Upper lobe of left lung (tissue), 6 donors: ENCODE data around the gene NYNRIN. TPM values are rescaled to one million over a fixed set of nuclear protein-coding genes. Genes with fewer than 3 reads are reported as not detected.

ENCODE experiments used
- ATAC-seq, 2 donors: fragments of 200-7000 bp; cut with Tn5 transposase; one replicate each; pipeline ENCODE4 v1.9.1; 2022; ENCODE audit warnings: mild to moderate bottlenecking in 2 of 2, moderate library complexity in 2 of 2; ENCODE audit not compliant: low FRiP score in 2 of 2
- DNase-seq, 2 donors: peaks; one replicate each; pipeline ENCODE4 v3.0.0-alpha.2; 2019 to 2020
- H3K27ac ChIP-seq, 4 donors: fragments of 200-600 bp; sonication (generic); one replicate each; pipeline ENCODE4 v1.5.1; 2016 to 2019
- H3K27me3 ChIP-seq, 4 donors: fragments of 200-600 bp; sonication (generic); one replicate each; pipeline ENCODE4 v1.5.1; 2017 to 2019
- H3K36me3 ChIP-seq, 4 donors: fragments of 200-600 bp; sonication (generic); one replicate each; pipeline ENCODE4 v1.5.1; 2016 to 2019
- H3K4me1 ChIP-seq, 4 donors: fragments of 200-600 bp; sonication (generic); one replicate each; pipeline ENCODE4 v1.5.1; 2018 to 2019
- H3K4me3 ChIP-seq, 4 donors: fragments of 200-600 bp; sonication (generic); one replicate each; pipeline ENCODE4 v1.5.1; 2017 to 2019; ENCODE audit warnings: mild to moderate bottlenecking in 2 of 4, moderate library complexity in 1 of 4
- H3K9me3 ChIP-seq, 4 donors: fragments of 200-600 bp; sonication (generic); one replicate each; pipeline ENCODE4 v1.5.1; 2018 to 2019
- EP300 ChIP-seq, 4 donors: sonication (generic); formaldehyde crosslinking; IDR thresholded peaks; one replicate each; pipeline ENCODE4 v1.5.1; 2017; ENCODE audit warnings: antibody characterized with exemption in 4 of 4, control low read depth in 2 of 4
- POLR2A ChIP-seq, 4 donors: fragments of 450-650 bp; IDR thresholded peaks; one replicate each; pipeline ENCODE4 v1.5.1; 2016 to 2017; ENCODE audit warnings: antibody characterized with exemption in 4 of 4, mild to moderate bottlenecking in 2 of 4
- POLR2AphosphoS5 ChIP-seq, 2 donors: sonication (generic); formaldehyde crosslinking; IDR thresholded peaks; one replicate each; pipeline ENCODE4 v1.5.1; 2017; ENCODE audit warnings: antibody characterized with exemption in 2 of 2
- WGBS, 2 donors: methylation state at CpG; one replicate each; pipeline ENCODE4 v1.1.5; 2017 to 2018; 5-methylcytosine and 5-hydroxymethylcytosine counted together
- total RNA-seq, 6 donors: library from RNA; depleted of rRNA in 4 of 6; stranded (reverse); fragments of >200 nt in 4 of 6; gene quantifications; one replicate each; pipeline versions ENCODE4 v1.1.0 to v1.2.1, GENCODE V29; 2016 to 2021
- TF ChIP-seq, protein P1 (sequence below), 6 experiments: fragments of 450-650 bp in 4 of 6; fragments of 200-600 bp in 2 of 6; sonication (generic) in 2 of 6; IDR thresholded peaks; one replicate each; pipeline ENCODE4 v1.5.1; 2016 to 2019; ENCODE audit warnings: antibody characterized with exemption in 6 of 6
- donor health status: DM: no; HTN: no; CAD: no; lungs with moderate emphysema.
- donor health status: DM: no; HTN: yes; CAD: no; lungs with severe emphysema.

NYNRIN gene
- total RNA-seq, 6 donors from 2014 or later = 5.5 to 18.7 (median 14.4) TPM

DNA sequence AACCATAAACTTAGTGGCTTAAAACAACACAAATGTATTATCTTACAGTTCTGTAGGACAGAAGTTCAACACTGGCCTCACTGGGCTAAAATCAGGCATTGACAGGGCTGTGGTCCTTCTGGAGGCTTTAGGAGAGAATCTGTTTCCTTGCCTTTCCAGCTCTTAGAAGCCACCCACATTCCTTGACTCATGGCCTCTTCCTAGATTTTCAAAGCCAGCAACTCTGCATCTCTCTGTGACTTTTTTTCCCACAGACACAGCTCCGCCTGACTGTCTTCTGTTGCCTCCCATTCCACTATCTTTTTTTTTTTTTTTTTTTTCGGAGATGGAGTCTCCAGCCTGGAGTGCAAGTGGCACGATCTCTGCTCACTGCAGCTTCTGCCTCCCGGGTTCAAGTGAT is 42.6 kb upstream of the NYNRIN start:
- H3K27me3 ChIP-seq = no peaks in the 10 kb centered on the region
- H3K27ac ChIP-seq = no peak overlapping the region
- WGBS, 2 donors = 77 to 94% methylated on average over 4 of the region's 4 CpGs
- TF ChIP-seq POLR2AphosphoS5 (IDR thresholded peaks at IDR 0.05) = no peak
- no peak for TF ChIP-seq EP300 (IDR thresholded peaks at IDR 0.05)
- TF ChIP-seq, protein P1, sequence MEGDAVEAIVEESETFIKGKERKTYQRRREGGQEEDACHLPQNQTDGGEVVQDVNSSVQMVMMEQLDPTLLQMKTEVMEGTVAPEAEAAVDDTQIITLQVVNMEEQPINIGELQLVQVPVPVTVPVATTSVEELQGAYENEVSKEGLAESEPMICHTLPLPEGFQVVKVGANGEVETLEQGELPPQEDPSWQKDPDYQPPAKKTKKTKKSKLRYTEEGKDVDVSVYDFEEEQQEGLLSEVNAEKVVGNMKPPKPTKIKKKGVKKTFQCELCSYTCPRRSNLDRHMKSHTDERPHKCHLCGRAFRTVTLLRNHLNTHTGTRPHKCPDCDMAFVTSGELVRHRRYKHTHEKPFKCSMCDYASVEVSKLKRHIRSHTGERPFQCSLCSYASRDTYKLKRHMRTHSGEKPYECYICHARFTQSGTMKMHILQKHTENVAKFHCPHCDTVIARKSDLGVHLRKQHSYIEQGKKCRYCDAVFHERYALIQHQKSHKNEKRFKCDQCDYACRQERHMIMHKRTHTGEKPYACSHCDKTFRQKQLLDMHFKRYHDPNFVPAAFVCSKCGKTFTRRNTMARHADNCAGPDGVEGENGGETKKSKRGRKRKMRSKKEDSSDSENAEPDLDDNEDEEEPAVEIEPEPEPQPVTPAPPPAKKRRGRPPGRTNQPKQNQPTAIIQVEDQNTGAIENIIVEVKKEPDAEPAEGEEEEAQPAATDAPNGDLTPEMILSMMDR (IDR thresholded peaks at IDR 0.05) = no peak
- no peak for TF ChIP-seq POLR2A (IDR thresholded peaks at IDR 0.05)
- DNase-seq (no peak), ATAC-seq (no peak)
- no peaks in the 10 kb centered on the region for H3K9me3 ChIP-seq
- H3K4me3 ChIP-seq = no peak overlapping the region
- no peaks in the 10 kb centered on the region for H3K36me3 ChIP-seq
- H3K4me1 ChIP-seq = peaks cover 7 to 26% (median 13%) of the 10 kb centered on the region in 4 donors

DNA sequence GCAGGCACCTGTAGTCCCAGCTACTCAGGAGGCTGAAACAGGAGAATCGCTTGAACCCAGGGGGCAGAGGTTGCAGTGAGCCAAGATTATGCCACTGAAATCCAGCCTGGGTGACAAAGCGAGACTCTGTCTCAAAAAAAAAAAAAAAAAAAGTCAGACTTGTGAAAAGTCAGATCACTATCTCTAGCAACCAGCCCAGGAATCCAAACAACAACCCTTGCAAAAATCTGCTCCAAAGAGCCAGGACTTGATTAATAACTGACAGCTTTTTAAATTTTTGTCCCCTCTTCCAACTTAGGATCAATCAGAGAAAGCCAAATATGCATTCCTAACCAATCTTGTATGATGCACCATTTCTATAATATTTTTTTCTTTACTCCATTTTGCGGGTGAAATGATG is 38.5 kb upstream of the NYNRIN start:
- peaks cover 3 to 5% (median 4%) of the 10 kb centered on the region in 4 donors for H3K4me1 ChIP-seq
- no peaks in the 10 kb centered on the region for H3K27me3 ChIP-seq
- TF ChIP-seq EP300 (IDR thresholded peaks at IDR 0.05) (no peak), POLR2AphosphoS5 (IDR thresholded peaks at IDR 0.05) (no peak), POLR2A (IDR thresholded peaks at IDR 0.05) (no peak)
- TF ChIP-seq, protein P1 (IDR thresholded peaks at IDR 0.05) = no peak
- 94 to 98% methylated on average over 3 of the region's 3 CpGs for WGBS, 2 donors
- no peak overlapping the region for H3K27ac ChIP-seq
- DNase-seq = no peak
- H3K4me3 ChIP-seq = no peak overlapping the region
- no peak for ATAC-seq
- no peaks in the 10 kb centered on the region for H3K9me3 ChIP-seq
- H3K36me3 ChIP-seq = no peaks in the 10 kb centered on the region

DNA sequence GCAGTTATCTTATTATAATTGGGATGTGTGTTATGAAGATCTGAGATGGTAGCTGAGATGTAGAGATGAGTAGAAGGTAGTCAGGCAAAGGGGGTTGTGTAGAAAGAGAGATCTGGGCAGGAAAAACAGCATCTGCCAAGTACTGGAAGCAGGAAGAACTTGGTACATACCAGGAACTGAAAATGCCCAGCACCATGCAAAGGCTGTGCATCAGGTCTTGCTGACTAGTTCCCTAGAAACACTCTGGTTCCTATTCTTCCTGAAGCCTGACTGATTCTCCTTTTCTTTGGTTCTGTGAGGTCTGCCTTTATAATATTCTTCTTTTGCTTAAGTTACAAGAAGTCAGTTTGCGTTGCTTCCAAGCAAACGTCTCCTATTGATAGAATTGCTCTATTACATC is 37.5 kb upstream of the NYNRIN start:
- H3K4me1 ChIP-seq = peaks cover 12 to 15% (median 13%) of the 10 kb centered on the region in 4 donors
- 72 to 81% methylated on average over 2 of the region's 2 CpGs for WGBS, 2 donors
- no peaks in the 10 kb centered on the region for H3K27me3 ChIP-seq
- H3K4me3 ChIP-seq = no peak overlapping the region
- no peak overlapping the region for H3K27ac ChIP-seq
- no peak for DNase-seq
- no peak for ATAC-seq
- H3K36me3 ChIP-seq = no peaks in the 10 kb centered on the region
- TF ChIP-seq POLR2A (IDR thresholded peaks at IDR 0.05) (no peak), EP300 (IDR thresholded peaks at IDR 0.05) (no peak), POLR2AphosphoS5 (IDR thresholded peaks at IDR 0.05) (no peak)
- TF ChIP-seq, protein P1 (IDR thresholded peaks at IDR 0.05) = no peak
- H3K9me3 ChIP-seq = no peaks in the 10 kb centered on the region

DNA sequence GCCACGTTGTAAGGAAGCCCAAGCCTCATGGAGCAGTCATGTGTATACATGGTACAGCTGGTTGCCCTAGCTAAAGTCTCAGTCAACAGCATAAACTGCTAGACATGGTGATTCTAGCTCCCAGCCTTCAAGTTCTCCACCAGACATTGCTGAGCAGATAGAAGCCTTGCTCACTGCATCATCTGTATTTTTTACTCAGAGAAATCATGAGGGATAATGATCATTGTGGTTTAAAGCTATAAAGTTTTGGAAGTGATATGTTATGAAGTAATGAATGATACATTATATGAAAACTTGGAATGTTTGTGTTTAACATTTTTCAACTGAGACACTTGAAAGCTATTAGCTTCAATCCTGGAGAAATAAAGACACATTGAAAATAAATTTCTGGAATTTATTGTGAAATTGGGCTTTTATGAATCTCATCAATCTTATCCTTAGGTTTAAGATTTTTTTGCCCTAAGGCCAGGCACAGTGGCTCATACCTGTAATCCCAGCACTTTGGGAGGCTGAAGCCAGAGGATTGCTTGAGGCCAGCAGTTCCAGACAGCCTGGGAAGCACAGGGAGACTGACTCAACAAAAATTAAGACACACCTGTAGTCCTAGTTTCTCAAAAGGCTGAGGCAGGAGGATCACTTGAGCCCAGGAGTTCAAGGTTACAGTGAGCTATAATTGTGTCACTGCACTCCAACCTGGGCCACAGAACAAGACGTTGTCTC is 36.4 kb upstream of the NYNRIN start:
- Histone ChIP-seq H3K4me3 (no peak overlapping the region), H3K36me3 (no peaks in the 10 kb centered on the region), H3K27me3 (no peaks in the 10 kb centered on the region), H3K4me1 (peaks cover 16 to 23% (median 22%) of the 10 kb centered on the region in 4 donors), H3K9me3 (no peaks in the 10 kb centered on the region), H3K27ac (no peak overlapping the region)
- TF ChIP-seq, protein P1 (IDR thresholded peaks at IDR 0.05) = no peak
- TF ChIP-seq POLR2A (IDR thresholded peaks at IDR 0.05) (no peak), POLR2AphosphoS5 (IDR thresholded peaks at IDR 0.05) (no peak), EP300 (IDR thresholded peaks at IDR 0.05) (no peak)
- WGBS, 2 donors = 56 to 58% methylated on average over 2 of the region's 2 CpGs
- no peak for DNase-seq
- ATAC-seq = no peak

DNA sequence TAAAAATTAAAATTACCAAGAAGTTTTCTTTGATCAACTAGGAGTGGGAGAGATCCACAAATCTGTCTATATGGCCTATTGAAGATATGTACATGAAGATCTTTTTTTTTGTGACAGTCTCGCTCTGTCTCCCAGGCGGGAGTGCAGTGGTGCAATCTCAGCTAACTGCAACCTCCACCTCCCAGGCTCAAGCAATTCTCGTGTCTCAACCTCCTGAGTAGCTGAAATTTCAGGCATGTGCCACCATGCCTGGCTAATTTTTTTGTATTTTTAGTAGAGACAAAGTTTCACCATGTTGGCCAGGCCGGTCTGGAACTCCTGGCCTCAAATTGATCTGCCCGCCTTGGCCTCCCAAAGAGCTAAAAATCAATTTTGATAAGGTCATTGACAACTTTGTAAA is 35.4 kb upstream of the NYNRIN start:
- H3K4me3 ChIP-seq = no peak overlapping the region
- 86 to 92% methylated on average over 5 of the region's 5 CpGs for WGBS, 2 donors

More for the DNA sequence above, 35.4 kb upstream of the NYNRIN start:
- Histone ChIP-seq H3K9me3 (no peaks in the 10 kb centered on the region), H3K4me1 (peaks cover 23 to 33% (median 28%) of the 10 kb centered on the region in 4 donors), H3K27ac (no peak overlapping the region), H3K27me3 (no peaks in the 10 kb centered on the region), H3K36me3 (no peaks in the 10 kb centered on the region)
- TF ChIP-seq, protein P1 (IDR thresholded peaks at IDR 0.05) = no peak
- no peak for TF ChIP-seq EP300 (IDR thresholded peaks at IDR 0.05)
- TF ChIP-seq POLR2AphosphoS5 (IDR thresholded peaks at IDR 0.05) = no peak
- TF ChIP-seq POLR2A (IDR thresholded peaks at IDR 0.05) = no peak
- ATAC-seq (no peak), DNase-seq (no peak)
